WTC11 (cell line): ENCODE data around the gene ITGAE. TPM values are rescaled to one million over a fixed set of nuclear protein-coding genes. Genes with fewer than 3 reads are reported as not detected.

Source experiments
- ATAC-seq: fragments of 200-7000 bp; cut with Tn5 transposase; 2 replicates; pipeline ENCODE4 v1.10.0; 2021; ENCODE audit warnings: mild to moderate bottlenecking, moderate library complexity
- CTCF ChIA-PET: fragments of 300-600 bp; sonication (Branson Sonifier 250); formaldehyde crosslinking; loops from one replicate; lab custom pipeline; 2021; ENCODE audit warnings: antibody characterized with exemption; lab: Charles Lee
- POLR2A ChIA-PET: fragments of 350-600 bp; sonication (Branson Sonifier 250); formaldehyde crosslinking; loops from one replicate; lab custom pipeline; 2021; ENCODE audit warnings: antibody characterized with exemption; lab: Charles Lee
- DNase-seq: peaks from one replicate; pipeline ENCODE4 v3.0.0; 2021; ENCODE audit warnings: low spot score
- H3K27ac Mint-ChIP-seq: 2 replicates; pipeline ENCODE4 v1.8.0; 2021; ENCODE audit warnings: mixed read lengths
- H3K27me3 Mint-ChIP-seq: 2 replicates; pipeline ENCODE4 v1.8.0; 2021; ENCODE audit warnings: low read depth, mild to moderate bottlenecking, moderate library complexity, mixed read lengths
- H3K36me3 Mint-ChIP-seq: 2 replicates; pipeline ENCODE4 v1.8.0; 2021; ENCODE audit warnings: mixed read lengths
- H3K4me1 Mint-ChIP-seq: 2 replicates; pipeline ENCODE4 v1.8.0; 2022; ENCODE audit warnings: mixed read lengths
- H3K4me3 Mint-ChIP-seq: 2 replicates; pipeline ENCODE4 v1.8.0; 2021; ENCODE audit warnings: mild to moderate bottlenecking, moderate library complexity, mixed read lengths
- H3K9me3 Mint-ChIP-seq: 2 replicates; pipeline ENCODE4 v1.8.0; 2021; ENCODE audit warnings: mixed read lengths
- CREB1 ChIP-seq: sonication (generic); formaldehyde crosslinking; IDR thresholded peaks from 2 replicates; pipeline ENCODE4 v1.8.0; 2023; ENCODE audit warnings: mild to moderate bottlenecking, missing genetic modification reagents
- GABPB1 ChIP-seq: sonication (generic); formaldehyde crosslinking; IDR thresholded peaks from 2 replicates; pipeline ENCODE4 v1.8.1; 2023; ENCODE audit warnings: mild to moderate bottlenecking, missing genetic modification reagents
- GRHL2 ChIP-seq: fragments of 250-450 bp; sonication (Bioruptor Pico); IDR thresholded peaks from 2 replicates; pipeline ENCODE4 v1.8.0; 2022; ENCODE audit warnings: mild to moderate bottlenecking, moderate library complexity; ENCODE audit not compliant: insufficient replicate concordance, severe bottlenecking
- HMGA2 ChIP-seq: fragments of 250-450 bp; sonication (Bioruptor Pico); IDR thresholded peaks from 2 replicates; pipeline ENCODE4 v1.4.0; 2021; ENCODE audit warnings: mild to moderate bottlenecking, moderate library complexity
- SOX15 ChIP-seq: fragments of 250-450 bp; sonication (Bioruptor Pico); IDR thresholded peaks from 2 replicates; pipeline ENCODE4 v1.9.0; 2021; ENCODE audit warnings: mild to moderate bottlenecking
- TEAD1 ChIP-seq: sonication (generic); formaldehyde crosslinking; IDR thresholded peaks from 2 replicates; pipeline ENCODE4 v1.8.0; 2022; ENCODE audit warnings: mild to moderate bottlenecking, missing genetic modification reagents
- ZNF138 ChIP-seq: sonication (generic); formaldehyde crosslinking; conservative IDR thresholded peaks from 2 replicates; pipeline ENCODE4 v1.8.1; 2022; ENCODE audit warnings: mild to moderate bottlenecking, moderate library complexity, missing genetic modification reagents
- ZNF219 ChIP-seq: sonication (generic); formaldehyde crosslinking; IDR thresholded peaks from 2 replicates; pipeline ENCODE4 v1.8.0; 2023; ENCODE audit warnings: missing genetic modification reagents, mild to moderate bottlenecking, borderline replicate concordance
- ZNF232 ChIP-seq: sonication (generic); formaldehyde crosslinking; IDR thresholded peaks from 2 replicates; pipeline ENCODE4 v1.8.0; 2022; ENCODE audit warnings: mild to moderate bottlenecking, missing genetic modification reagents
- total RNA-seq: library from RNA; stranded (reverse); gene quantifications from 3 replicates; pipeline ENCODE4 v1.2.3, GENCODE V29; 2021
- TF ChIP-seq, protein P1 (sequence below): sonication (generic); formaldehyde crosslinking; conservative IDR thresholded peaks from 2 replicates; pipeline ENCODE4 v1.8.1; 2023; ENCODE audit warnings: mild to moderate bottlenecking, low read depth, missing genetic modification reagents, moderate library complexity
- TF ChIP-seq, protein P2 (sequence below): sonication (generic); formaldehyde crosslinking; IDR thresholded peaks from 2 replicates; pipeline ENCODE4 v1.8.1; 2022; ENCODE audit warnings: mild to moderate bottlenecking, moderate library complexity, missing genetic modification reagents
- TF ChIP-seq, protein P3 (sequence below): fragments of 250-450 bp; sonication (Bioruptor Pico); IDR thresholded peaks from 2 replicates; pipeline ENCODE4 v1.9.0; 2021; ENCODE audit warnings: mild to moderate bottlenecking
- TF ChIP-seq, protein P4 (sequence below): sonication (generic); formaldehyde crosslinking; IDR thresholded peaks from 2 replicates; pipeline ENCODE4 v1.8.0; 2023; ENCODE audit warnings: missing genetic modification reagents, mild to moderate bottlenecking, borderline replicate concordance
- TF ChIP-seq, protein P5 (sequence below): sonication (generic); formaldehyde crosslinking; conservative IDR thresholded peaks from 2 replicates; pipeline ENCODE4 v1.8.1; 2022; ENCODE audit warnings: mild to moderate bottlenecking, missing genetic modification reagents
- TF ChIP-seq, protein P6 (sequence below): sonication (generic); formaldehyde crosslinking; IDR thresholded peaks from 2 replicates; pipeline ENCODE4 v1.8.1; 2023; ENCODE audit warnings: mild to moderate bottlenecking, missing genetic modification reagents

Gene ITGAE
- total RNA-seq, 1 experiment from 2014 or later = 19.5 TPM

DNA sequence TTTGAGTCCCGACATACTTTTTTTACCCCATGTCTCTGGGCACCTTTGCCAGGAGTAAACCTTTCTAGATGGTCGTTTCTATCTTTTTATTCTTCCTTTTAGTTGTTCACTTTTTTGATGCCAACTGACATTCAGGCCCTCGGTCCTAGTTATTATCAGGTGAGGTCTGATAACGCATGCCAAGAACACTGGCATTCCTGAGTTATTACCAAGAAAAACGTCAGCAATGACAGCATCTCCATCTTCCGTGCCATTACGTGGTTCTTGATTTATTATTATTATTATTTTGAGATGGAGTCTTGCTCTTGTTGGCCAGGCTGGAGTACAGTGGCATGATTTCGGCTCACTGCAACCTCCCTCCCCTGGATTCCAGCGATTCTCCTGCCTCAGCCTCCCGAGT is 55.9 kb downstream of the ITGAE start:
- Mint-ChIP-seq H3K27ac (no peak overlapping the region), H3K27me3 (no peaks in the 10 kb centered on the region), H3K9me3 (no peaks in the 10 kb centered on the region), H3K4me1 (peaks cover under 1% of the 10 kb centered on the region), H3K4me3 (no peak overlapping the region), H3K36me3 (no peaks in the 10 kb centered on the region)
- DNase-seq (no peak), ATAC-seq (no peak)
- ChIA-PET CTCF (no interaction called here), POLR2A (no interaction called here)
- TF ChIP-seq HMGA2 (CRISPR knock-in tag) (no peak), SOX15 (no peak), ZNF138 (no peak), GABPB1 (CRISPR knock-in tag) (no peak), CREB1 (CRISPR knock-in tag) (no peak), ZNF219 (CRISPR knock-in tag) (no peak), GRHL2 (no peak)
- TF ChIP-seq, protein P1, sequence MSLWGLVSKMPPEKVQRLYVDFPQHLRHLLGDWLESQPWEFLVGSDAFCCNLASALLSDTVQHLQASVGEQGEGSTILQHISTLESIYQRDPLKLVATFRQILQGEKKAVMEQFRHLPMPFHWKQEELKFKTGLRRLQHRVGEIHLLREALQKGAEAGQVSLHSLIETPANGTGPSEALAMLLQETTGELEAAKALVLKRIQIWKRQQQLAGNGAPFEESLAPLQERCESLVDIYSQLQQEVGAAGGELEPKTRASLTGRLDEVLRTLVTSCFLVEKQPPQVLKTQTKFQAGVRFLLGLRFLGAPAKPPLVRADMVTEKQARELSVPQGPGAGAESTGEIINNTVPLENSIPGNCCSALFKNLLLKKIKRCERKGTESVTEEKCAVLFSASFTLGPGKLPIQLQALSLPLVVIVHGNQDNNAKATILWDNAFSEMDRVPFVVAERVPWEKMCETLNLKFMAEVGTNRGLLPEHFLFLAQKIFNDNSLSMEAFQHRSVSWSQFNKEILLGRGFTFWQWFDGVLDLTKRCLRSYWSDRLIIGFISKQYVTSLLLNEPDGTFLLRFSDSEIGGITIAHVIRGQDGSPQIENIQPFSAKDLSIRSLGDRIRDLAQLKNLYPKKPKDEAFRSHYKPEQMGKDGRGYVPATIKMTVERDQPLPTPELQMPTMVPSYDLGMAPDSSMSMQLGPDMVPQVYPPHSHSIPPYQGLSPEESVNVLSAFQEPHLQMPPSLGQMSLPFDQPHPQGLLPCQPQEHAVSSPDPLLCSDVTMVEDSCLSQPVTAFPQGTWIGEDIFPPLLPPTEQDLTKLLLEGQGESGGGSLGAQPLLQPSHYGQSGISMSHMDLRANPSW = no peak
- TF ChIP-seq, protein P2, sequence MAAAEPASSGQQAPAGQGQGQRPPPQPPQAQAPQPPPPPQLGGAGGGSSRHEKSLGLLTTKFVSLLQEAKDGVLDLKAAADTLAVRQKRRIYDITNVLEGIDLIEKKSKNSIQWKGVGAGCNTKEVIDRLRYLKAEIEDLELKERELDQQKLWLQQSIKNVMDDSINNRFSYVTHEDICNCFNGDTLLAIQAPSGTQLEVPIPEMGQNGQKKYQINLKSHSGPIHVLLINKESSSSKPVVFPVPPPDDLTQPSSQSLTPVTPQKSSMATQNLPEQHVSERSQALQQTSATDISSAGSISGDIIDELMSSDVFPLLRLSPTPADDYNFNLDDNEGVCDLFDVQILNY (CRISPR knock-in tag) = no peak
- TF ChIP-seq, protein P3, sequence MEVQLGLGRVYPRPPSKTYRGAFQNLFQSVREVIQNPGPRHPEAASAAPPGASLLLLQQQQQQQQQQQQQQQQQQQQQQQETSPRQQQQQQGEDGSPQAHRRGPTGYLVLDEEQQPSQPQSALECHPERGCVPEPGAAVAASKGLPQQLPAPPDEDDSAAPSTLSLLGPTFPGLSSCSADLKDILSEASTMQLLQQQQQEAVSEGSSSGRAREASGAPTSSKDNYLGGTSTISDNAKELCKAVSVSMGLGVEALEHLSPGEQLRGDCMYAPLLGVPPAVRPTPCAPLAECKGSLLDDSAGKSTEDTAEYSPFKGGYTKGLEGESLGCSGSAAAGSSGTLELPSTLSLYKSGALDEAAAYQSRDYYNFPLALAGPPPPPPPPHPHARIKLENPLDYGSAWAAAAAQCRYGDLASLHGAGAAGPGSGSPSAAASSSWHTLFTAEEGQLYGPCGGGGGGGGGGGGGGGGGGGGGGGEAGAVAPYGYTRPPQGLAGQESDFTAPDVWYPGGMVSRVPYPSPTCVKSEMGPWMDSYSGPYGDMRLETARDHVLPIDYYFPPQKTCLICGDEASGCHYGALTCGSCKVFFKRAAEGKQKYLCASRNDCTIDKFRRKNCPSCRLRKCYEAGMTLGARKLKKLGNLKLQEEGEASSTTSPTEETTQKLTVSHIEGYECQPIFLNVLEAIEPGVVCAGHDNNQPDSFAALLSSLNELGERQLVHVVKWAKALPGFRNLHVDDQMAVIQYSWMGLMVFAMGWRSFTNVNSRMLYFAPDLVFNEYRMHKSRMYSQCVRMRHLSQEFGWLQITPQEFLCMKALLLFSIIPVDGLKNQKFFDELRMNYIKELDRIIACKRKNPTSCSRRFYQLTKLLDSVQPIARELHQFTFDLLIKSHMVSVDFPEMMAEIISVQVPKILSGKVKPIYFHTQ (CRISPR knock-in tag) = no peak
- TF ChIP-seq, protein P4, sequence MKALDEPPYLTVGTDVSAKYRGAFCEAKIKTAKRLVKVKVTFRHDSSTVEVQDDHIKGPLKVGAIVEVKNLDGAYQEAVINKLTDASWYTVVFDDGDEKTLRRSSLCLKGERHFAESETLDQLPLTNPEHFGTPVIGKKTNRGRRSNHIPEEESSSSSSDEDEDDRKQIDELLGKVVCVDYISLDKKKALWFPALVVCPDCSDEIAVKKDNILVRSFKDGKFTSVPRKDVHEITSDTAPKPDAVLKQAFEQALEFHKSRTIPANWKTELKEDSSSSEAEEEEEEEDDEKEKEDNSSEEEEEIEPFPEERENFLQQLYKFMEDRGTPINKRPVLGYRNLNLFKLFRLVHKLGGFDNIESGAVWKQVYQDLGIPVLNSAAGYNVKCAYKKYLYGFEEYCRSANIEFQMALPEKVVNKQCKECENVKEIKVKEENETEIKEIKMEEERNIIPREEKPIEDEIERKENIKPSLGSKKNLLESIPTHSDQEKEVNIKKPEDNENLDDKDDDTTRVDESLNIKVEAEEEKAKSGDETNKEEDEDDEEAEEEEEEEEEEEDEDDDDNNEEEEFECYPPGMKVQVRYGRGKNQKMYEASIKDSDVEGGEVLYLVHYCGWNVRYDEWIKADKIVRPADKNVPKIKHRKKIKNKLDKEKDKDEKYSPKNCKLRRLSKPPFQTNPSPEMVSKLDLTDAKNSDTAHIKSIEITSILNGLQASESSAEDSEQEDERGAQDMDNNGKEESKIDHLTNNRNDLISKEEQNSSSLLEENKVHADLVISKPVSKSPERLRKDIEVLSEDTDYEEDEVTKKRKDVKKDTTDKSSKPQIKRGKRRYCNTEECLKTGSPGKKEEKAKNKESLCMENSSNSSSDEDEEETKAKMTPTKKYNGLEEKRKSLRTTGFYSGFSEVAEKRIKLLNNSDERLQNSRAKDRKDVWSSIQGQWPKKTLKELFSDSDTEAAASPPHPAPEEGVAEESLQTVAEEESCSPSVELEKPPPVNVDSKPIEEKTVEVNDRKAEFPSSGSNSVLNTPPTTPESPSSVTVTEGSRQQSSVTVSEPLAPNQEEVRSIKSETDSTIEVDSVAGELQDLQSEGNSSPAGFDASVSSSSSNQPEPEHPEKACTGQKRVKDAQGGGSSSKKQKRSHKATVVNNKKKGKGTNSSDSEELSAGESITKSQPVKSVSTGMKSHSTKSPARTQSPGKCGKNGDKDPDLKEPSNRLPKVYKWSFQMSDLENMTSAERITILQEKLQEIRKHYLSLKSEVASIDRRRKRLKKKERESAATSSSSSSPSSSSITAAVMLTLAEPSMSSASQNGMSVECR (CRISPR knock-in tag) = no peak

DNA sequence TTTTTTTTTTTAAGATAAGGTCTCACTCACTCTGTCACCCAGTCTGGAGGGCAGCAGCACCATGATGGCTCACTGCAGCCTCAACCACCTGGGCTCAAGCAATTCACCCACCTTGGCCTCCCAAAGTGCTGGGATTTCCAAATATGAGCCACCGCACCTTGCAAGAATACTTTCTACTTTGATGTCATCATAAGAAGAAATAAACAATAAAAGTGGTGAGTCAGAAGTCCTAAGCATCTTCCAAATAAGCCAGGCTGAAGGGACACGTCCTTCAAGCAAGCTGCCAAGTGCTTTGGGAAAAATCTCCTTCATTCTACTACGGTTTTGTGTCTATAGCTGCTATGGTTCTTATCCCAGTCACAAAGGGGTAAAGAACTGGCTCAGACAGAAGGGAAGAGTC is 57.0 kb downstream of the ITGAE start:
- POLR2A ChIA-PET = no interaction called here
- TF ChIP-seq, protein P5, sequence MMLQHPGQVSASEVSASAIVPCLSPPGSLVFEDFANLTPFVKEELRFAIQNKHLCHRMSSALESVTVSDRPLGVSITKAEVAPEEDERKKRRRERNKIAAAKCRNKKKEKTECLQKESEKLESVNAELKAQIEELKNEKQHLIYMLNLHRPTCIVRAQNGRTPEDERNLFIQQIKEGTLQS (CRISPR knock-in tag) = no peak
- no peak for TF ChIP-seq TEAD1 (CRISPR knock-in tag)
- TF ChIP-seq, protein P4 (CRISPR knock-in tag) = no peak
- TF ChIP-seq ZNF232 = no peak
- TF ChIP-seq, protein P6, sequence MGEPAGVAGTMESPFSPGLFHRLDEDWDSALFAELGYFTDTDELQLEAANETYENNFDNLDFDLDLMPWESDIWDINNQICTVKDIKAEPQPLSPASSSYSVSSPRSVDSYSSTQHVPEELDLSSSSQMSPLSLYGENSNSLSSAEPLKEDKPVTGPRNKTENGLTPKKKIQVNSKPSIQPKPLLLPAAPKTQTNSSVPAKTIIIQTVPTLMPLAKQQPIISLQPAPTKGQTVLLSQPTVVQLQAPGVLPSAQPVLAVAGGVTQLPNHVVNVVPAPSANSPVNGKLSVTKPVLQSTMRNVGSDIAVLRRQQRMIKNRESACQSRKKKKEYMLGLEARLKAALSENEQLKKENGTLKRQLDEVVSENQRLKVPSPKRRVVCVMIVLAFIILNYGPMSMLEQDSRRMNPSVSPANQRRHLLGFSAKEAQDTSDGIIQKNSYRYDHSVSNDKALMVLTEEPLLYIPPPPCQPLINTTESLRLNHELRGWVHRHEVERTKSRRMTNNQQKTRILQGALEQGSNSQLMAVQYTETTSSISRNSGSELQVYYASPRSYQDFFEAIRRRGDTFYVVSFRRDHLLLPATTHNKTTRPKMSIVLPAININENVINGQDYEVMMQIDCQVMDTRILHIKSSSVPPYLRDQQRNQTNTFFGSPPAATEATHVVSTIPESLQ (CRISPR knock-in tag) = no peak

More for the DNA sequence above, 57.0 kb downstream of the ITGAE start:
- Mint-ChIP-seq H3K4me1 (peaks cover 9% of the 10 kb centered on the region), H3K4me3 (no peak overlapping the region), H3K27ac (no peak overlapping the region), H3K27me3 (no peaks in the 10 kb centered on the region), H3K9me3 (no peaks in the 10 kb centered on the region), H3K36me3 (no peaks in the 10 kb centered on the region)
- ATAC-seq (no peak), DNase-seq (no peak)
- CTCF ChIA-PET = interaction anchor here (1.3 kb wide), 1 partner anchor 102 kb away, joined by 3 read pairs; the partner anchor contains the start of gene NCBP3
